Keratinocyte (primary cell): ENCODE results near the gene CNNM2.

Source experiments
- EZH2 ChIP-seq: IDR thresholded peaks from one replicate; pipeline ENCODE4 v1.6.1; 2012; ENCODE audit warnings: inconsistent platforms, mild to moderate bottlenecking, low read length, moderate library complexity
- TF ChIP-seq, protein P1 (sequence below), 3 experiments: IDR thresholded peaks in 1 of 3; conservative IDR thresholded peaks in 1 of 3; optimal IDR thresholded peaks in 1 of 3; 2 replicates in 2 of 3; 3 replicates in 1 of 3; pipeline versions ENCODE3 to v1.5.1; 2011; ENCODE audit warnings: low read length in 3 of 3, mild to moderate bottlenecking in 3 of 3, moderate library complexity in 2 of 3, control low read depth in 1 of 3, inconsistent platforms in 1 of 3; ENCODE audit not compliant: insufficient read depth in 2 of 3; ENCODE audit errors: extremely low read depth in 1 of 3

DNA sequence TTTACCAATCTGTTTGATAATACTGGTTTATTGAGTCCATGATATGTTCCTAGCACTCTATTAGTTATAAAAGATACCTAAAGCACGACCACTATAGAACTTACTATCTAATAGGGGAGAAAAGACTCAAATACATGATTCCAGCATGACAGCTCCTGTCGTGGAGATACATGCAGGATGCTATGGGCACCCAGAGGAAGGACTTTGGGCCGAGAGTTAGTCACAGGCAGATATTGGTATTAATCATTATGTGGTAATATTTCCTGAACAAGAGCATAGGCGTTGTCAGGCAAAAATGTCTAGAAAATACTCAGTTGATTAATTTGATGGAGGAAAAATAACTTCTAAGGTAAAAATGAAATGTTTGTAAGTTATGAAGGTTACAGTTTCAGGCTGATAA is 31.8 kb downstream of the CNNM2 start:
- TF ChIP-seq, protein P1, sequence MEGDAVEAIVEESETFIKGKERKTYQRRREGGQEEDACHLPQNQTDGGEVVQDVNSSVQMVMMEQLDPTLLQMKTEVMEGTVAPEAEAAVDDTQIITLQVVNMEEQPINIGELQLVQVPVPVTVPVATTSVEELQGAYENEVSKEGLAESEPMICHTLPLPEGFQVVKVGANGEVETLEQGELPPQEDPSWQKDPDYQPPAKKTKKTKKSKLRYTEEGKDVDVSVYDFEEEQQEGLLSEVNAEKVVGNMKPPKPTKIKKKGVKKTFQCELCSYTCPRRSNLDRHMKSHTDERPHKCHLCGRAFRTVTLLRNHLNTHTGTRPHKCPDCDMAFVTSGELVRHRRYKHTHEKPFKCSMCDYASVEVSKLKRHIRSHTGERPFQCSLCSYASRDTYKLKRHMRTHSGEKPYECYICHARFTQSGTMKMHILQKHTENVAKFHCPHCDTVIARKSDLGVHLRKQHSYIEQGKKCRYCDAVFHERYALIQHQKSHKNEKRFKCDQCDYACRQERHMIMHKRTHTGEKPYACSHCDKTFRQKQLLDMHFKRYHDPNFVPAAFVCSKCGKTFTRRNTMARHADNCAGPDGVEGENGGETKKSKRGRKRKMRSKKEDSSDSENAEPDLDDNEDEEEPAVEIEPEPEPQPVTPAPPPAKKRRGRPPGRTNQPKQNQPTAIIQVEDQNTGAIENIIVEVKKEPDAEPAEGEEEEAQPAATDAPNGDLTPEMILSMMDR (optimal IDR thresholded peaks at IDR 0.05 in 1 of 3, IDR thresholded peaks at IDR 0.05 in 1 of 3, conservative IDR thresholded peaks at IDR 0.05 in 1 of 3; ENCODE audit: extremely low read depth in 1 of 3, insufficient read depth in 2 of 3, low read length in 3 of 3), result no peak
- TF ChIP-seq EZH2, result no peak
